GM19372 (cell line): ENCODE data around the gene ENTPD8.

Experiments used
- ATAC-seq: cut with Tn5 transposase; IDR thresholded peaks from one replicate; pipeline ENCODE4 v1.9.1; 2021; ENCODE audit warnings: mild to moderate bottlenecking, low read depth, moderate library complexity; ENCODE audit not compliant: unreplicated experiment

Gene ENTPD8

GRCh38 chr9:137449081-137449844 is 8.1 kb upstream of the ENTPD8 start:
- ATAC-seq = no peak

DNA sequence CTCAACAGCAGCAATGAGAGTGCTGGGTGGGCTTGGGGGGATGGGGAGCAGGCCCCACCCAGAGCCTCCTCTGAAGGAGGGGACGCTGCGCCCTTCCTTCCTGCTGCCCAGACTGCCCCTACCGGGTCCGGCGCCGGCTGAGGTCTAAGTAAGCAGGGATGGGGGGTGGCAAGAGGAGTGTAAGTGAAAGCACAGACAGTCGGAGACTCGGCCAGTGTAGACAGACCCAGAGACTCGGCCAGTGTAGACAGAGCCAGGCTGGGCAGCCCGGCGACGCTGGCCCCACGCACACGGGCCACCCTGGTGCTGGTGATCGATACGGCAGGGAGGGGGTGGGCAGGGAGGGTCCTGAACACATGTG is 7.4 kb upstream of the ENTPD8 start:
- no peak for ATAC-seq

DNA sequence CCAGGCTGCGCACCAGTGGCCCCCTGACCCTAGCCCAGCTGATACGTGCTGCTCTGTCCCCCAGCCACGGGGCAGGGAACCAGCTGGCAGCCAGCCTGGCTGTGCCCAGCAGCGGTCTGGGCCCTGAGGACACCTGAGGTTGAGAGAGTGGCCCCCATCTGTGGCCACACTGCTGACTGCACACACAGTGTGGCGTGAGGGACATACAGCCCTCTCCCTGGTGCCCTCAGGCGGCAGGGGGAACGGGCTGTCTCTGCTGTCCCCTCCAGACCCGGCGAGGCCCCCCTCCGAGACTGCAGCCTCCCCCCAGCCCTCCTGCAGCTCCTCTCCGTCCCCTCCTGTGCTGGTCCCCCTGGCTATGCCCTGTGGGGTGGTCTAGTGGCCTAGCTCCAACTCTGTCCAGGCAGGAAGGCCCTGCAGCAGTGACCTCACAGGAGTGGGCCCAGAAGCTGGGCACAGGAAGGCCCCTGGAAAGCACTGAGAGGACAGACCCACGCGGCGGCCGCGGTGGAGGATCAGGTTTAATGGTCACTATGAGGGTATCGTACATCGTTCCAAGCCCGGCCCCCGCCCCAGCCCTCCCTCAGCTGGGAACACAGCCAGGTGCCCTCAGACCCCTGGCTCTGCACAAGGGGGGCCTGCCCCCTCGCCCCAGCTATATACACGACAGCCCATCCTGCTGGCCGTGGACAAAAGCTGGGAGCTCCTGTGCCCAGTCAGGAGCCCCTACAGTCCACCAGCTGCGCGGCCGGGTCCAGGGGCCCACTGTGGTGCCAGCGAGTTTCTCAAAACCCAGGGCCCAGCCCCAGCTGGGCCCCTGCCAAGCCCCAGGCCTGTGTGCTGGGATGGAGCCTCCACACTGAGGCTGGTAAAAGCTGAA is 6.8 kb upstream of the ENTPD8 start:
- no peak for ATAC-seq

DNA sequence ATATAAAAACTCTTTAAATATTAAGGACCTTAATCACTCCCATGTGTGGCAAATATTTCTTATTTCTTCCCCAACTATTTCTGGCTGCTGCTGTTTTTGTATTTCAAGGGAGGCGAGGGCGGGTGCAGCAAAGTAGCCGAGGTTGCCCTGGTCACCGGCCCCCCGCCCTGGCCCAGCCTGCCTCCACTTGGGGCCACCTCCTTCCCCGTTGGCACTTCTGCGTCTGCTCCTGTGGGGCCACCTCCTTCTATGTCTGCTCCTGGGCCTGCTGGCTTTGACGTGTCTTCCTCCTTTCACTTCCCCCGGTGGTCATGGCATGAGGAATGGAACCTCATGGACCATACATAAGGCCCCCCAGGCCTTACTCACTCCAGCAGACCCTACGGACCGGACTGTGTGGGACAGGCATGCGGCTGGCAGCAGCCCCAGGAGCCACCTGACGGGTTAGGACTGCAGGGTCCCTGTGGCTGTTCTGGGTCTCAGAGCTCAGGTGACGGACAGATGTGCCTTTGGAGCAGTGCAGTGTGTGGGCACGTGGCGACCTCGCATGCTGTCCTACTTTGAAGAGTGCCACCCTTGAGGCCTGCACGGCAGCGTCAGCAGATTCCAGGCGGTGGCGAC is 5.8 kb upstream of the ENTPD8 start:
- ATAC-seq = no peak

- no peak for ATAC-seq
Observed at GRCh38 chr9:137445930-137446431, 4.8 kb upstream of the ENTPD8 start.

DNA sequence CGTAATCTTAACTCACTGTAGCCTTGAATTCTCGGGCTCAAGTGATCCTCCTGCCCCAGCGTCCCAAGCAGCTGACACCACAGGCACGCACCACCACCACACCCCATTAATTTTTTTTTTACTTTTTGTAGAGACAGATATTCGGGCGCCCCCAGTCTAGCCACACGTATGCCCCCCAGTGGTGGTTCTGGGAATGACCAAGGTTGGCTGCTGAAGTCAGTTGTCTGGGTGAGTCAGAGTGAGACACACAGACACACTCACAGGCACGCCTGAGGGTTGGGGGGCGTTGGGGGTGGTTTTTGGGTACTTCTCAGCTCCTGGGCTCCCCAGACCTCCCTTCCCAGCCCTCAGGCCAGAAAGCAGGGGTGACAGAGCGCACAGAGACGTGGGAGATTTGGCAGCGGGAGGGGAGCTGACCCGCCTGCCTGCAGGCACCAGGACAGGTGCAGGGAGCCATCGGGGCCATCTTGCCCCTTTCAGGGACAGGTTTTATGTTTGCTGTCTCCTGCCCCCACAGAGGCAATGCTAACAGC is 4.2 kb upstream of the ENTPD8 start:
- peak; percentile 51 for ATAC-seq

- no peak for ATAC-seq
Observed at GRCh38 chr9:137444106-137444790, 3.1 kb upstream of the ENTPD8 start.

- no peak for ATAC-seq
Observed at GRCh38 chr9:137441935-137442321, 771 bp upstream of the ENTPD8 start.

DNA sequence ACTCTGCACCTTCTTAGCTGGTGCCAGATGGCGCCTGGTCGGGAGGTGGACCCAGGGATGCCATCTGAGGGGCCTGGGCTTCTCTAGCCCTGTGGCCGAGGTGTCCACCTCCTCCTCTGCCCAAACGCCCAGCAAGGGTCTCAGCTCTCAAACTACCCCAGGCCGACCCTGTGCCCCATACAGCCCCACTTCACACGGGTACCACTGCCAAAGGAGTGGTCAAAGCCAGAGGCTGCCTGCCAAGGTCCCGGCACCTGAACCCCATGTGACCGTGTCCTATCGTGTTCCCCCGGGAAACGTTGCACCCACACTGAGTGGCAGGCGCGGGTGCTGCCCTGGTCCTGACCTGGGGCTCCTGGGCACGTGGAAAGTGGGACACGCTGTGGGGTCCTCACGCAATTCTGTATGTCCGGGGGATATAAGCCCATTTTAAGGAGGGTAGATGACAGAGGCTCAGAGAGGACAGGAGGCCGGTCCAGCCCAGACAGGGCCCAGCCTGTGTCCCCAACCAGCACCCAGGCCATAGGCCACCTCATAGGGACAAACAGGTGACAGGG is 1.9 kb downstream of the ENTPD8 start:
- no peak for ATAC-seq

GRCh38 chr9:137438591-137439157 is 2.5 kb downstream of the ENTPD8 start:
- no peak for ATAC-seq

DNA sequence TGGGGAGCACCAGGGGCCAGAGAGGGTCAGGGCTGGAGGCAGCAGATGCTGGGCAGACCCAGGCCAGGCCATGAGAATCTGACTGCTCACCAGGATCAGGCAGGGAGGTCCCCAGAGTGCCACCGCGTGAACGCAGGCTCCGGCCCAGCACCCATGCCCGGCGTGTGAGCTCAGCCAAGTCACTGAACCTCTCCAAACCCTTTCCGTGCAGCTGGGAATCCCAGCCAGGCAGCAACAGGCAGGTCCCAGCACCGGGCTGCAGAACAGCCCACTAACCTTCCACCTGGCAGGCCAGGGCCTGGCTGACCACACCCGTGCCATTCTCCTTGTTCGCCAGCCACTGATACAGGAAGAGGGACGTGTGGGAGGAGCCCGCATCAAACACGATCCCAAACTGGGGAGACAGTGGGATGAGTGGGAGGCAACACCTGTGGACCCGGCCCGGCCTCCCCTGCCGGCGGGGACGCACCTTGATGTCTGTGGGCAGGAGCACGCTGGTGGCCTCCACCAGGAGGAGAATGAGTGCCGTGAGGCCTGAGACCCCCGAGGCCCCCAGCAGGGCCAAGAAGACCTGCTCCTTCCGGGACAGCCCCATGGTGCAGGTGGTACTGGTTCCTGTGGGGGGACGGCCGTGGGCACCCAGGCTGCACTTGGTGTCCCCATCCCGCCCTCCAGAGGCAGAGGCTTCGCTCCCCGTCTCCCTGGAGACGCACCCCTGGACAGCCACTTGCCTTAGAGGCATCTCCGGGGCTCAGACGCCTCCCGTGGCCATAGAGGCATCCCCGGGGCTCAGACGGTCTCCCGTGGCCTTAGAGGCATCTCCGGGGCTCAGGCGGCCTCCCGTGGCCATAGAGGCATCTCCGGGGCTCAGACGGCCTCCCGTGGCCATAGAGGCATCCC is 3.2 kb downstream of the ENTPD8 start:
- no peak for ATAC-seq

GRCh38 chr9:137436761-137437600 is 4.2 kb downstream of the ENTPD8 start:
- no peak for ATAC-seq

DNA sequence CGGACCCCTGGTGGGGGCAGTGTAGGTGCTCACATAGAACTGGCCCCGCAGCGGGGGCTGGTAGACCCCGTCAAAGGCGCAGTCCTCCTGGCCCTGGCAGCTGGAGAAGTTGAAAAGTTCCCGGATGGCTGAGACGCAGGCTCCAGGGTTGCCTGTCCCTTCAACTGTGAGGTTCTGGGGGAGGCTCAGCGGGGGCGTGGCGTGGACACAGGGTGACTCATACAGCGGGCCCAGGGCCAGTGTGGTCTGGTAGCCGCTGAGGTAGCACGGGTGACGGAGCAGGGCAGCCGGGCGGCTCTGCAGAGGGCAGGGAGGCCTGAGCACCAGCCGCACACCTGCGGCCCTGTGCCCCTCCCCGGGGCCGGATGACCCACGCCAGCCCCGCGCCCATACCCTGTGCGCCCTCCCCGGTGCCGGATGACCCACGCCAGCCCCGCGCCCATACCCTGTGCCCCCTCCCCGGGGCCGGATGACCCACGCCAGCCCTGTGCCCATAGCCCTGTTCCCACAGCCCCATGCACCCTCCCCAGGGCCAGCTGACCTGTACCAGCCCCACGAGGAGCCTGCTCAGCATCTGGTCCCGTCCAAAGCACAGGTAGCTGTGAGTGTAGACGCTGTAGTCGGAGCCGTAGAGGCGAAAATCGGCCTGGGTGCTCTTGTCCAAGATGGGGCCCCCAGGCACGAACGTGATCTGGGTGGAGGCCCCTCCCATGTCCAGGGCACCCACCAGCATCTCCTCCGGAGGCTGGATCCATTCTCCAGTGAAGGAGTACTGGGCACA is 5.0 kb downstream of the ENTPD8 start:
- no peak for ATAC-seq

DNA sequence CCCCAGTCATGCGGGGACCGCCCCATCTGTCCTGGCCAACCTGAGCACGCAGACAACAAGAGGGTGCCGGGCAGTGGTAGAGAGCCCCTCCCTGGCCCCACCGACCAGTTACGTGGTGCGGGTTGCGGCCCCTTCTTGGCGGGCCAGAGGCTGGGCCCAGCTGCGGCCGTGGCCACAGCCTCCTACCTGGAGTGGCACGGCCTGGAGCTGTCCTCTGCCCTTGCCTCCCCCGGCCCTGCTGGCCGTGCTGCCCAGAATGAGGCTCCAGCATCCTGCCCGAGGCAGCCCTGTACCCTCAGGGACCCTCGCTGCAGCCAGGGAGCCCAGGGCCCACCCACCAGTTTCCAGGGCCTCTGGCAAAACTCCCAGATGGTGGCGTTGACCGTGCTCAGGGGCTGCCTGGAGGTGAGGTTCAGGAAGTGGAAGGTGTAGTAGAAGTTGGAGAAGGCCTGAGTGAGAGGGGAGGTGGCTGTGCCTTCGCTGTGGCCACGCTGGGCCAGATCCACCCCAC is 5.7 kb downstream of the ENTPD8 start:
- ATAC-seq = no peak

DNA sequence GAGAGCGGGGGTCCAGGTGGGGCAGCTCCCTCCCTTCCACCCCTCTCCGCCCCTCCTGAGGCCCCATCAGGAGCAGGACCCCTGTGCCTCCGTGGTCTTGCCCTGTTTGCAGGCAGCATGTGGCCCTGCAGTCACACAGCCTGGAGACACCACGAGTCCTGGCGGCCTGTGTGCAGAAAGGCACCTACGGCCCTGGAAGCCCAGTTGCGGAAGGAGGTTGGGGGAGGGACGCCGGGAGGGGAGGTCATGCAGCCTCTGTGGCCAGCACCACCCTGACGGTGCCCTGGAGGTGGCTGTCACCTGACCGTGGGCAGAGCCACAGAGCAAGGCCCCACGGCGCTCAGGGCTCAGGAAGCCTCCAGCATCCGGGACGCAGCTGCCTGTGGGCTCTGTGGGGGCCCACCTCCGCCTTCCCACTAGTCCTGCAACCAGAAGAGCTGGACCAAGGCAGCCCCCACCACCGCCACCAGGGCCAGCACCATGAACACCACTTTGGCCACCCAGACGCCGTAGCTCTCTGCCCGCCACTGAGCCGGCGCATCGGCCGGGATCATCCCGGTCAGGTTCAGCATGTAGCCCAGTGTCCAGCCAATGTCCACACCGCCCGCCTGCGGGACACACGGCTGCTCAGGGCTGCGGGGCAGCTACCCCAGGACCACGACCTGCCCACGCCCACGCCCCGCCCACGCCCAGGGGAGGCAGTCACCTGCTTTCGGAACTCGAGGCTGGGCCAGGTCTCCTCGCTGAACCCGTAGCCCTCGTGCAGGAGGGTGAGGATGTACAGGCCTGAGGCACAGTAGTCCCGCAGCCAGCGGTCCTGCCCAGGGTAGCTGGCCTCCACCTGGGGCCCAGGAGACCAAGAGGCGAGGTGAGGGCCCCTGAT is 6.4 kb downstream of the ENTPD8 start:
- ATAC-seq = no peak

DNA sequence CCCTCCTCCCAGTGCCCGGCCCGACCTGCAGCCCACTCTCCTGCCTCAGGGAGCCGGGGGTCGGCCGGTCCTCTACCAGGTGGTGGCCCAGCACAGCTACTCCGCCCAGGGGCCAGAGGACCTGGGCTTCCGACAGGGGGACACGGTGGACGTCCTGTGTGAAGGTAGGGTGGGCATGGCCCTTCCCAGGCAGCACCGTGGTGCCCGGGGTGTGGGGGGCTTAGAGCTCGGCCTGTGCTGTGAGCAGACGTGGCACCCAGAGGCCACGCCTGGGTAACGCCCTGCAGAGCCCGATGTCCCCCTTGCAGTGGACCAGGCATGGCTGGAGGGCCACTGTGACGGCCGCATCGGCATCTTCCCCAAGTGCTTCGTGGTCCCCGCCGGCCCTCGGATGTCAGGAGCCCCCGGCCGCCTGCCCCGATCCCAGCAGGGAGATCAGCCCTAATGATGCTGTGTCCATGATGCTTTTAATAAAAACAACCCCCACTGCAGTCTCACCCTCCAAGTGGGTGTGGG is 7.2 kb downstream of the ENTPD8 start:
- no peak for ATAC-seq
